Vagina (tissue), 2 donors: ENCODE measurements around the gene CACNA1I.

Experiments
- CTCF ChIP-seq, 3 experiments: fragments of 450-650 bp in 2 of 3; fragments of 200-600 bp in 1 of 3; sonication (generic) in 1 of 3; IDR thresholded peaks; one replicate each; pipeline ENCODE4 v1.5.1; 2017 to 2019; ENCODE audit warnings: antibody characterized with exemption in 3 of 3, mild to moderate bottlenecking in 2 of 3, moderate library complexity in 2 of 3
- POLR2AphosphoS5 ChIP-seq, 2 donors: sonication (generic); formaldehyde crosslinking; IDR thresholded peaks; one replicate each; pipeline ENCODE4 v1.9.0; 2017; ENCODE audit warnings: antibody characterized with exemption in 2 of 2, mild to moderate bottlenecking in 2 of 2, low read depth in 1 of 2; ENCODE audit not compliant: insufficient read depth in 1 of 2

- TF ChIP-seq CTCF (IDR thresholded peaks at IDR 0.05): no peak
- no peak for TF ChIP-seq POLR2AphosphoS5 (IDR thresholded peaks at IDR 0.05; ENCODE audit: insufficient read depth in 1 of 2, low read depth in 1 of 2)
Measured at GRCh38 chr22:39712751-39713525, 142.4 kb downstream of the CACNA1I start.
